ENCODE results near the gene SIK3.
"Not testable (repeated sequence)": the region's sequence is repeated elsewhere in the genome, so short reads cannot be mapped to it uniquely, and the experiment has no call there.

Gene SIK3

DNA sequence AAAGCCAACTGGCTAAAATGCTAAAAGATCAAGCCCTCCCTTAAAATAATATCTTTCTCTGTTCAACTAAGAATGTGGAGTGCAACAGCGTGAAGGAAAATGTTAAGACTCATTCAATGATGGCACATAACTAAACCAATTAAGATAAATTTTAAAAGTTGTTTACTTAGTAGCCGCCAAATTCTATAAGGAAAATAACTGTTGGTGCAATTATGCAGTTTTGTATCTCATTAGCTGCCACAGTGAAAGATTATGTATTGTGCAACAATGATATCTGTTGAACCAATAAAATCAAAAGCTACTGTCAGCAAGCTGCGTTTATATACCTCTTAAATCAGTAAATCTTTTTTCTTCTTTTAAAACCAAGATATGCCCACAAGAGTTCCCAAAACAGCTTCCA, 55.5 kb downstream of the SIK3 start:
- no peak for DNase-seq

DNA sequence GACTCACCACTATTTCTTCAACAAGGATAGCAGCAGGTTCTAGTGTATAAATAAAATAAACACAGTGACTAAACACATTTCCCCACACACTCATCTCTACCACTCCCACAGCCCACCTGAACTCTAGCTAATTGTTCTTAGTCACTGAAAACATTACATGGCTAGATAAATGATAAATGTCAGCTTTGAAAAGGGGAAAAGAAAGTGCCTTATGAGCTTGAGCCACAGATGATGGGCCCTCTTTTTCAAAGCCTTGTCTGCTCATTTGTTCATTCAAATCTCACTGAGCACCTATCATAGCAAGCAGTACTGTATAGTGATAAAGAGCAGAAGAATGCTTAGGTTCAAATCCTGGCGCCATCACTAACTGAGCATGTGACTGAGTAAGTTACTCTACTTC, 58.3 kb downstream of the SIK3 start:
- DNase-seq: no peak

DNA sequence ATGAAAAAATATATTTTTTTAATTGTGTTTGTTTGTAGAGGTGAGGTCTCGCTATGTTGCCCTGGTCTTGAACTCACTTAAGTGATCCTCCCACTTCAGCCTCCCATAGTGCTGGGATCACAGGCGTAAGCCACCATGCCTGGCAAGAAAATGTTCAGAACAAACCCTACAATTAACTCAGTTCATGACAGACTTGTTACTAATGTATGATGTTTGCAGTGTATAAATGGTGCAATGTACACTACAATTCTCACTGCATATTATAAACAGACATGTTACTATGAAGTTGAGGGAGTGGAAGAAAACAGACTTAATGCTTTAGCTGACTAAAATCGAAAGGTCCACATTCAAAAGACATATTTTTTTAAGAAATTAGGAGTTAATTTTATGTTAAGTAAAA, 59.0 kb downstream of the SIK3 start:
- DNase-seq: no peak

DNA sequence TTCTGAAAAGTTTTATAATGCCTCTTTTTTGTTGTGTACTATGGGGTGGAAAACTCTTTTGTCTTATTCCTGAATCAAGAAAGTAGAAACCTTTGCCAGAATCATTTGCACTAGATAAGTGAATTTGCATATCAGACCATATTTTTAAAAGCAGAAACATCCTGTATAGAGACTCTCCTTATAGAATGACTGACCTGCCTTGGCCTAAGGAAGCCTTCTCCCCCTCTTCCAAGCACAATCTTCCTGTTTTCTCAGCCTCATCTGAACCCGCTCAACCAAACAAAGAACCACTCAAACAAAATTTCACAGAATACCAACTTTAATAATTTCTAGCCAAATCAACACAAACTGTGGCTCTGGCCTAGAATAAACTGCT, 60.3 kb downstream of the SIK3 start:
- DNase-seq: no peak

DNA sequence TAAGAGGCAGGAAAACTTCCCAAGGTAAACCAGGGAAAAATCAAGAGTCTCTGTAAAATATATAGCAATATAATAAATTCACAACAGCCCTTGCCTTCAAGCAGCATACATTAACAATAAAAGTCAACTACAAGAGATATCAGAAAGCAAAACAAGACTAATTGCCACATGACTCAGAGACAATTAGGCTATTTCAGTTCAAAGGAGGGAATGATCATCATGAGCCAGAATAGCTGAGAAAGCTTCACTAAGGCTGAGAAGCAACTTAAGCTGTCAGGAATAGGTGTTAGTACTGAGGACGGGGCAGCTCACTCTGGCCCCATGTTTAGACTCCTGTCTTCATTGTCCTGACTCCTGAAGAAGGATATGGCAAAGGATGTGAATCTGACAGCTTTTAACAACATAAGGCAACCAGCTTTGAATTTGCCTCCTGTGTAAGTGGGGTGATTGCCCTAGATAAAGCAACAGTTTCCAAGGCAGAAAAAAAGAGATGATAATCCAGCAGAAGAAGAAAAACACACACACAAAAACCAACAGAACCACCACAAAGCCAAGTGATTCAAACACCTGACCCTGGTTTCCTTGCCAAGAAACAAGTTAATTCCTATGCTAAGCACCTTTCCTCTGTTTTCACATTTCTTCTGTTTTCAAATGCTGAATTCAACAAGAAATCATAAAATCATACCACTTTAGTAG, 60.8 kb downstream of the SIK3 start:
- DNase-seq: no peak

DNA sequence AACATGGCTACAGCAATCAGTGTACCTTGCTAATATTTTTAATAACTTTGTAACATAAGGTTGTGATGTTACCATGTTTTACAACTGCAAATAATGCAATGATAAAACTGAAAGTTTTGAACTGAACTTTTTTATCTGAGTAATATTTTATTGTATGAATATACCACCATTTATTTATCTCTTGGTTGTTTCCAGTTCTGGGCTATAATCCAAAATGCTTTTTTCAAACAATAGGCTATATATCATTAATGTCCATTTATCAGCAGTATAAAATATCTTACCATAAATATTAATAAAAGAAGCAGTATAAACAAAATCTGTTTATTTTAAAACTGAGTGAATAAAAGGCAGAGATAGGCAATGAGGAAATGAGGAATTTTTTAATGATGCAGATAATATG, 63.3 kb downstream of the SIK3 start:
- no peak for DNase-seq

DNA sequence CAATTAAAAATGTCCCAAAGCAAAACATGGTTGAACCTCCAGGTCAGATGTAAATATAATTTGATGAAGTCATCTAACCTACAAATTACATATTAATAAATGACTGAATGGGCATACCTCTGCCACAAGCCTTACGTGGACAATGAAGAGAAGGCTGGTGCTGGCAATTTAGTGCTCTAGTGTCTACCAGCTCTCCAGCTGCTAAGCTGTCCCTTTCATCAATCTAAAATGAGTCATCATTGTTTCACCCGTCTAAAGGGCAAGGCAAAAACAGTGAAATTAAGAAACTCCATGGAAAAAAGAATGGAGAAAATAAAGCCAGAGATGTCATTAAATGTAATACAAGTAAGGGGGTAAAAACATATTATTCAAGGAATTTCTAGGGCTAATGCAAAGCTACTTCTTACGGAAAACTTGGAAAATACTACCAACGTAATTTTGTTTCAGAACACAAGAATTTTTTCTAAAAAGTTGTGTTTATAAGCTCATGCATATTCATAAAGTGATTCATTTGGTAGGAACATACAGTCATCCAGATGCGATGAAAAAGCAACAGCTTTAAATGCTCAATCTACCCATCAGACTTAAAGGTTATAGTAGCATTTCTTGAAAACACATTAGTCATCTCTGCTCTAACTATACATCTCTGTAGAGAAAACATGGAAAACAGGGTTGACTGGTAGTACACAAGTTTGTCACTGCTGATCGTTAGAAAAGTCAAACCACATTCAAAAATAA, 71.5 kb downstream of the SIK3 start:
- no peak for DNase-seq

DNA sequence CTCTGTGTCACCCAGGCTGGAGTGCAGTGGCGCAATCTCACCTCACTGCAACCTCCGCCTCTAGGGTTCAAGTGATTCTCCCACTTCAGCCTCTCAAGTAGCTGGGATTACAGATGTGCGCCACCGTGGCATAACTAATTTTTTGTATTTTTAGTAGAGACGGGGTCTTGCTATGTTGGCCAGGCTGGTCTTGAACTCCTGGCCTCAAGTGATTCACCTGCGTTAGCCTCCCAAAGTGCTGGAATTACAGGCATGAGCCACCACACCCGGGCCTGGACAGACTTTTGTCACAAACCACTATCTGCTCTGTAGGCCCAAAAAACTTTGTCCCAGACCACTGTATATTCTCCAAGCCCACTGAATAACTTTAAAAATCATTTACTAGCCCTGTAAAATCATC, 74.5 kb downstream of the SIK3 start:
- not testable (repeated sequence) for DNase-seq

DNA sequence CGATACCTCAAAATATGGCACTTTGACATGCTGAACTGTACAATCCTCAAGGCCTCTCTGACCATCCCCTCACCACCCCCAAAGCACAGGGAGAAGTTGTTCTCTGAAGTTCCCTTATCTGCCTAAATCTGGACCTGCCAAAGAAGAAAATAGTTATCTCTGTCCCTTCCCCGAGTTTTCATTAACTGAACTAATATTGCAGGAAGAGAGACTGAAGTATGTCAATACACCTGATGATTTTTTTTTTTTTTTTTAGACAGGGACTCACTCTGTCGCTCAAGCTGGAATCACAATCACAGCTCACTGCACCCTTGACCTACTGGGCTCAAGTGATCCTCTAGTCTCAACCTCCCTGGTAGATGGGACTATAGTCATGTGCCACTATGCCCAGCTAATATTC, 75.0 kb downstream of the SIK3 start:
- no peak for DNase-seq

DNA sequence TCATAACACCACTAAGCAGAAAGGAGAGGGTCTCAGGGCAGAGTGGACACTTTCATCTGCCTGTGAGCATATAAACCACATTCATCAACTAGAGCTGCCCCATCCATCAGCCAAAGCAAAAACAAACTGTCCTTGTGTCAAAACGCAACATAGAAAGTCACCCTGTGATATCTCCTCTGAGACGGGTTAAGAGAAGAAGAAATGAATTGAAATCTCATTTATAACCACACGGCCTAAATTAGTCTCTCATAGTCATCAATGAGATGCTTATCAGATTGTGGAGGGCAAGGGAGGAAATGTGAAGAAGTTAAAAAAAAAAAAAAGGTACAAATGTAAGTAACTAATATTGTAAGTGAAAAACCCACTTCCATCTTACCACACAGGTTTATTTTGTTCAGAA, 75.7 kb downstream of the SIK3 start:
- no peak for DNase-seq

DNA sequence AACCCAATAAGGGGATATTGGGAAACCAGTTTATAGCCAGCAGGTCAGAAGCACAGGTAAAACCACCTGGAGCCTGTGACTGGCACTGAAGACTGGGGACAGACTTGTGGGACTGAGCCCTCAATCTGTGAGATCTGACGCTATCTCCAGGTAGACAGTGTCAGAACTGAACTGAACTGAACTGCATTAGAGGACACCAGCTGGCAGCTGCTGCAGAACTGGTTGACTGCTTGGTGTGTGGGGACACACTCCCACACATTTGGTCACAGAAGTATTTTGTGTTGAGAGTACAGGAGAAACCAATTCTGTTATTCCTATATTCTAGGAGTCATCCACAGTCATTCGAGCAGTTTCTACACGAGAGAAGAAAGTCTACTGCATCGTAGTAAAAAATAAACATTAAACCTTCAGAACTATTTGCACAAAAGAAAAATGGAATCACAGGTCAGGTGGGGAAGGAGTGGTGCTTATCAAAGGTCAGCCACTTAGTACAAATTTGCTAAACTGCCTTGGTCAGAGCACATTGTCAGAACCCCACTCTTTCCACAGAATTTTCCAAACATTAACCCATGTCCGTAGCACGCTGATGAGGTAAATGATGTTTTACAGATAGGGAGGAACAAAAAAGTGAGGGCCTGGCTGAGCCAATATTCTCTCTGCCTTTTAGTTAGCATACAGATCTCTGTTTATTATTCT, 77.2 kb downstream of the SIK3 start:
- DNase-seq: no peak

DNA sequence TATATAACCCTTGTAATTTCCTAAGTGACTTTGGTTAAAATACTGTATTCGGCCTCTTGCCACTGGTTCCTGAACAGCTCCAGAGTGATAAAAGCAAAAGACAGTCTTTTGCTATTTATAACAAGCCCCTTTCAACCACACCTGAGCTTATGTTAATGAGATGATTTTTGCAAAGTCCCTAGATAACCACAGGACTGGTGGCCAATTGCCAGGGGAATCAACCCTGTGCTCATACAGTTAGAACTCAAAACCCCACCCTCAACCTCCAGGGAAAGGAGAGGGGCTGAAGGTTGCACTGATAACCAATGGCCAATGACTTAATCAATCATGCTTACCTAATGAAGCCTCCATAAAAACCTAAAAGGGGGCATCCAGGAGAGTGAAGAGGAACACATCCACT, 77.9 kb downstream of the SIK3 start:
- no peak for DNase-seq

DNA sequence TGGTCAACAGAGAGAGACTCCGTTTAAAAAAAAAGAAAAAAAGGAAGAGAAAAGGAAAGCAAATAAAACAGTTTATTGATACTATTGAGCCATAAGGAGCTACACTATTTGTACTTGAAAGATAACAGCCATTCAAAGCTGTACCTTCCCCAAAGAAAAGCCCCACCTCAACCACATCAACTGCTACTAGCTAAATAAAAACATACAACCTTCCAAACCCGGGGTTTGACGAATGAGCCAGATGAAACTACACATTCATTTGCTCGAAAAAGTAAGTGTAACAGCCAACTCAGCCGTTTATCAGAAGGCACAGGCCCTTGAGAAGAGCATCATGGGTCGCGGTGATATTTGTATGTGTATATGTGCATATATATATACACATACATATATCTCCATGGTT, 78.4 kb downstream of the SIK3 start:
- DNase-seq: no peak

DNA sequence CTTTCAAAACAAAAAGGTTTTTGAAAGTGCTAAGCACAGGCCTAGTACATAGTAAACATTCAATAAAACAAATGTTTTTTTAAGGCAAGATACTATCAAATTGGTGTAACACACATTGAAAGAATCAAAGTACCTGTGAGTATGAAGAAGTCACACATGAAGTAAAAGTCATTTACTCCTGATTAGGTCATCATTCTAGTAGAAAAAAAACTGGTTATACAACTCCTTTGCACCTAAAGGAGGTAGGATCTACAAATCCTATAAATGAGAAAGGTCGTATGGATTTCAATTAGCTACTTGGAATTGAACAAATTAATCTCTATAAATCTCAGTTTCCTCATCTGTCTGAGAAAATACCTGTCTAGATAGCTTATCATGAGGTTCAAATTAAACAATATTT, 80.8 kb downstream of the SIK3 start:
- no peak for DNase-seq

DNA sequence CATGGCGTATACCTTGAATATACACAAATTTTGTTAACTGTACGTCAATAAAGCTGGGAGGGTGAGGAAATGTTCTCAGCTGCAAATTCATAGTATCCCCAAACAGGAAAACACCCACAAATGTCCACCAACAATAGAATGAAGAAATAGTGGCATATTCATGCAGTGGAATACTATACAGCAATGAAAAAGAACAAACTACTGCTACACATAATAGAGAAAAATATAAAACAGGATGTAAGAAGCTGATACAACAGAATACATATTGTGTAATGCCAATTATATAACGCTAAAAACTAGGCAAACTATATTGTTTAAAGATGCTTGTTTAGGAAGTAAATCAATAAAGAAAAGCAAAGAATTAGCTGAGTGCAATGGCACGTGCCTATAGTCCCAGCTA, 81.5 kb downstream of the SIK3 start:
- DNase-seq: no peak

DNA sequence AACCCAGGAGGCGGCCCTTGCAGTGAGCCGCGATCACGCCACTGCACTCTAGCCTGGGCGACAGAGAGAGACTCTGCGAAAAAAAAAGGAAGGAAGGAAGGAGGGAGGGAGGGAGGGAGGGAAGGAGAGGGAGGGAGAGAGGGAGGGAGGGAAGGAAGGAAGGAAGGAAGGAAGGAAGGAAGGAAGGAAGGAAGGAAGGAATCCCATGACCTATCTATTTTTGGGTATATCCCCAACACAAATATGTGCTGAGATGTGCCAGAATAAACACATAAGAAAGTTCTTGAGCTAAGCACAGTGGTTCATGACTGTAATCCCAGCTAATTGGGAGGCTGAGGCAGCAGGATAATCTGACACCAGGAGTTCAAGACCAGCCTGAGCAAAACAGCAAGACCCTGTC, 82.0 kb downstream of the SIK3 start:
- no peak for DNase-seq

DNA sequence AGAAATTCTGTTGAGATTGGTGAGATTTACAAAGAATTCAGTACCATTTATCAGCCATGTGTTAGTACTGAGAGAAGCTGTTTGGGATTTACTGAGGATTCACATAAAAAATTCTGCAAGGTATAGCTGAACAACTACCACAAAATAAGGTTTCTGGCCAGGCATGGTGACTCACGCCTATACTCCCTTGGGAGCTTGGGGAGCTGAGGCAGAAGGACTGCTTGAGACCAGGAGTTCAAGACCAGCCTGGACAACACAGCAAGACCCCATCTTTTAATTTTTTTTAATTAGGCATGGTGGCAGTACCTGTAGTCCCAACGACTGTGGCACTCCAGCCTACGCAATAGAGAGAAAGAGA, 86.7 kb downstream of the SIK3 start:
- no peak for DNase-seq

DNA sequence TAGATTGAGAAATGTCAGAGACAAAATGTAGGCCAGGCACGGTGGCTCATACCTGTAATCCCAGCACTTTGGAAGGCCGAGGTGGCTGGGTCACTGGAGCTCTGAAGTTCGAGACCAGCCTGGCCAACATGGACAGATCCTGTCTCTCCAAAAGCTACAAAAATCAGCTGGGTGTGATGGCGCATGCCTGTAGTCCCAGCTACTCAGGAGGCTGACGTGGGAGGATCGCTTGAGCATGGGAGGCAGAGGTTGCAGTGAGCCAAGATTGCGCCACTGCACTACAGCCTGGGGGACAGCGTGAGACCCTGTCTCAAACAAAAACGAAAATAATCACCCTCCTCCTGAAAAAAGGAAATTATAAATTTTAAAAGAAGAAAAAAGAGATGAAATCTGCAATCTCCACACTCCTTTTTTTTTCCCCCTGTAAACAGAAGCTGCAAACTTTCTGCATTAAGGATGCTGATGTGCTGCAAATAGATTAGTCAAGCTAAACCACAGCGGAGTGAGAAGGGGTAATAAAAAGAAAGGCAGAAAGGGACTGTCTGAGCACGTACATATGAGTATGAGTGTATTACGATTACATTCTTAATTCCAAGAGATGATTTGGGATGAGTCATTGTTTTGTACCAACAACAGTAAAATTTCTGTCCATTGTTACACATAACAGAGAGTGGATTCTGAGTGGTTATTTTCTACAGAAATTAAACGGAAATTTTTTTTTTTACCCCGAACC, 87.3 kb downstream of the SIK3 start:
- no peak for DNase-seq

DNA sequence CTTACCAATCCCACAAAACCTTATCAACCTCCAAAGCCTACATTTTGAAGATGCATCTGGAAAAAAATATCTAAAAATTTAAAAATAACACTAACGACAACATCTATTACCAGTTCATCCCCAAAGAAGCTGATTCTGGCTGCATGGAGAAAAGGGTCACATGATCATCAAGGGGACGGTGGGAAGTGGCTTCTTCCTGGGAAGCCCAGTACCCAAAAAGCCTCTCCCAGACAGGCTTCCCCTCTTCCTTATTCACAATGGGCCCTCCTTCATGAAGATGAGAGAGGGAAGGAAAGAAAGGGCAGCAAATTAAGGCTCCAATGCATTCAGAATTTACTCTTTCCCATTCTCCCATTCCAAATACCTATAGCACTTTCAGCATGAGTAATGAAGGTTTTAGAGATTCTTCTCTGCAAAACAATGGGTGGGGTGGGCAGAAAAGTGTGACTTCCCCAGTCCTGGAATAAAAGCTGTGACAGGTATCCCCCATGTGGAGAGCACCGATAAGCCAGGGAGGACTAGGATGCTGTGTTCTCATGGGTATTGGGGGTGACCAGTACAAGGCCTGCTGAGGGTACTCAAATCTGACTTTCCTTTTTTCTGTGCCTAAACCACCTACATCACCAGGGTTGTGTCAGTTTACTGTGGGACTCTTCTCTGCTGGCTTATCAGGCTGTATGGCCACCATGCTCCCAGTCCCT, 88.2 kb downstream of the SIK3 start:
- no peak for DNase-seq

DNA sequence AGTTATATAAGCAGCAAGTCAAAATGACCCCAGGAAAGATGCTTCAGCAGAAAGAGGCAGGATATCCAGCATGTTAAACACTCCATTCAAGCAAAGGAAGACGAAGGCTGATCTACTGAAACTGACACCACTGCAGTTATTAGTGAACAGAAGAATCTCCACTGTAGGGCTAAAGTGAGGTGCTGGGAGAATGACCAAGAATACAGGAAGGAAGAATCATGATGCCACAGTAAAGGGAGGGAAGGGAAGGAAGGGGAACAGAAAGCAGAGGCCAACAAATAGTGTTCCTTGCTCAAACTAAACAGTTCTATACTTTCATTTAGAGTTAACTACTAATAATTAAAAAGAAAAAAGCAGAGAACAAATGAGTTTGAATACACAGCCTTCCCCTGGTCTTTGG, 92.5 kb downstream of the SIK3 start:
- DNase-seq: no peak

DNA sequence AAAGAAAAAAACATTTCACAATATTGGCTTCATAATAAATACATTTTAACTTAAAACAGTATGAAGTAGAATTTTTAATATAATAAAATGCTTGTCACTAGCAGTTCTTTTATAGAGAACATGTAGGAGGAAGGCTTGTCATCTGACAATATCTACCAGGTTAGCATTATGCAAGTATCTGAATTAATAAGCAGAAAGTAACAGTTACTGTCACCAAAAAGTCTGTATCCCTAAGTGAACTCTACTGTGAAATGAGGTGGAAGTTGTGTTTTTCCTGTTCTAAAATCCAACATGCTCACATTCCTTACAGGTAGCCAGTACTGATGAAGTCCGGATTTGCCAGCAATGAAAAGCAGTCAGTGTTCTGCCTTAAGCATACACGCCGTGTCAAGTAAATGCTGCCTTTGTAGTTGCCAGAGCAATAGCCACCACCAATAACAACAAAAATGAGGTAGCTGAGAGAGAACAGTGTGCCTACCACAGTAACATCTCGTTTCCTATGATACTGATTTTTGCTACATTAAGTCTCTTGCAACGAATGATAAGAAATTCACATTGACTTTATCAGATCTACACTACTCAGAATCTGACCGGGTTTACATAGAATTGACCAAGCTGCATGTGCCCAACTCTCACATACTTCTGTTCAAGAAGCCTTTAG, 95.5 kb downstream of the SIK3 start:
- DNase-seq: no peak

DNA sequence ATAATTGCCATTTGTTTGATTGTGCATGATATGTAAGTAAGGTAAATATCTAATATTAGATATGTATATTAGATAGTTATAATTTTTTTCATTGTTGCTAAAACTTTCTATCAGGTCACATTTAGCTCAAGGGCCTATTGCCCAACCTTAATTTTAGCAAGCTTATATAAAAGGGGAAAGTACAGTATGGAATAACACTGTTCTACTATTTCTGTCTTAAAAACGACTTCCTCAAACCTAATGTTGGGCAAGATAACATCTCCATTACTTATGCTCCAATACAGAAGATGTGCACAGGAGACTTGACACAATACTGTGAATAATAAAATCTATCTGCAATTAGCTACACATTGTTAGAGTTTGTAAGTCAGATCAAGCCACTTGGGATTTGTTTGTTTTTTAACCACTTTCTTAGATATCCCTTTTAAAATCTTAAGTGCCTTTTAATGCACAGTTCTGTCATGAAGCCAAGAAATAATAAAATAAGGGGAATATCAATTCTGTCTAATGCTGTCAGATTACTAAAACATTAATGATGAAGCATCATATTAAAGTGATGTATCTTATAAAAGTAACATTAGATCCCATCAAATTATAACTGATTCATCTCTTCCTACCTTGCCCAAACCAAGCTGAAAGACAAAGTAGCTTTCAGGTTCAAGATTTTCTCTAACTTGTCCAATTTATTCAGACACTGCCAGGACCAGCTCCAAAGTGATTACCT, 98.1 kb downstream of the SIK3 start:
- no peak for DNase-seq
